NCI-H2196 (cell line): ENCODE results near the gene ADAP1.

ENCODE experiments used
- DNase-seq: peaks from one replicate; lab custom pipeline; 2025; ENCODE audit not compliant: unreplicated experiment; lab: John Stamatoyannopoulos, UW

The ADAP1 gene

GRCh38 chr7:867406-868188, 86.9 kb downstream of the ADAP1 start:
- DNase-seq = peak; percentile 47

- peak; percentile 51 for DNase-seq
These were observed 87.5 kb downstream of the ADAP1 start for GRCh38 chr7:867001-867405.

DNA sequence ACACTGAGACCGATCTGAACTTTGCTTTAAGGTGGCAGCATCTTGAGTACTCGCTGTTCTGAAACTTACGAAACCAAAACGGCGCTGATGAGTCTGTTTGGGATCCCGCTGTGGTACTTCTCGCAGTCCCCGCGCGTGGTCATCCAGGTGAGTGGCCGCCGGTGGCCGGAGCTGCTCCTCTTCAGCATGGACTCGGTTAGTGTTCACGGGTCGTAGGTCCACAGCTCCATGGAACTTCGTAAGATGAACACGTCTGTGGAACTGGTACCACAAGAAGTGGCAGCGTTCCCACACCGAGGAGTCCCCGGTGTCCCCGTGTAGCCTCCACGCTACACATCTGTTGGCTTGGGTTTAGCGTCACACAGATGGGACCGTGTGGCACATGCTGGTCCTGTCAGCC, 88.6 kb downstream of the ADAP1 start:
- DNase-seq = no peak

DNA sequence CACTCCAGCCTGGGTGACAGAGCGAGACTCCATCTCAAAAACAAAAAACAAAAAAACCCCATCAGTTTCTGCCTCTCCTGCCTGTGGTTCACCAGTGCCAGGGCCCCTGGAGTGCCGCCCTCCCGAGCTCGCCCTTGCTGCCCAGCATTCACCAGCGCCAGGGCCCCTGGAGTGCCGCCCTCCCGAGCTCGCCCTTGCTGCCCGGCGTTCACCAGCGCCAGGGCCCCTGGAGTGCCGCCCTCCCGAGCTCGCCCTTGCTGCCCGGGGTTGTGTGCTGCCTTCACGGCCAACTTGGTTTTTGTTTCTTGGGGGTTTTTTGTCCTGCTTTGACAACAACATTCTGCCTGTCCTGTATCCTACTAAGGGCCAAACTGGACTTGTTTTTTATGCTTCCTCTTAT, 91.4 kb downstream of the ADAP1 start:
- DNase-seq = no peak

GRCh38 chr7:862157-862556, 92.3 kb downstream of the ADAP1 start:
- no peak for DNase-seq

- DNase-seq = no peak
These were observed 93.3 kb downstream of the ADAP1 start for GRCh38 chr7:861222-861621.

DNA sequence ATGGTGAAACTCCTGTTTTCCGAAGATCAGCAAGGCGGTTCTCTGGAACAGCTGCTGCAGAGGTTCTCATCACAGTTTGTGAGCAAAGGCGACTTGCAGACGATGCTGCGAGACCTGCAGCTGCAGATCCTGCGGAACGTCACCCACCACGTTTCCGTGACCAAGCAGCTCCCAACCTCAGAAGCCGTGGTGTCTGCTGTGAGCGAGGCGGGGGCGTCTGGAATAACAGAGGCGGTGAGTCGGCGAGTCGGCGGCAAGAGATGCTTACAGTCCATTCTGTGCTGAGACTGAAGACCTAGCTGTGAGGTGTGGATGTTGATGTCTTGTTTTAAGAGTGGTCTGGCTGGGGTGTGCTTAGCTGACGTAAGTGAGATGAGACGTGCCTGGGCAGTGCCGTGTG, 94.3 kb downstream of the ADAP1 start:
- no peak for DNase-seq

- DNase-seq = no peak
These were observed 95.0 kb downstream of the ADAP1 start for GRCh38 chr7:859359-860030.

DNA sequence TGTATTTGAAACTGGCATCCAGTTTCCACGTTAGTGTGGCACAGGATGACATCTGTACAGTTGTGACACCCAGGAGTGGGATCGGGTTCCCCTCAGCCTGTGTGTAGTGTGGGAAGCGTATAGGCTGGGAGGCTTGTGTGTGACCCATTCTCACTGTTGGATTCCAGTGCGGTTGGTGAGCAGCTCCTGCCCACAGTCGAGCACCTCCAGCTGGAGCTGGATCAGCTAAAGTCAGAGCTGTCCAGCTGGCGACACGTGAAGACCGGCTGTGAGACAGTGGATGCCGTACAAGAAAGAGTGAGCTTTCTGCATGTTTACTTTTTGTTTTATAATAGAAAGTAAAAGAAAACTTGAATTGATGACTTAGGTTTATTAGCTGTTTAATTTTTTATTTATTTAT, 96.8 kb downstream of the ADAP1 start:
- DNase-seq = no peak

DNA sequence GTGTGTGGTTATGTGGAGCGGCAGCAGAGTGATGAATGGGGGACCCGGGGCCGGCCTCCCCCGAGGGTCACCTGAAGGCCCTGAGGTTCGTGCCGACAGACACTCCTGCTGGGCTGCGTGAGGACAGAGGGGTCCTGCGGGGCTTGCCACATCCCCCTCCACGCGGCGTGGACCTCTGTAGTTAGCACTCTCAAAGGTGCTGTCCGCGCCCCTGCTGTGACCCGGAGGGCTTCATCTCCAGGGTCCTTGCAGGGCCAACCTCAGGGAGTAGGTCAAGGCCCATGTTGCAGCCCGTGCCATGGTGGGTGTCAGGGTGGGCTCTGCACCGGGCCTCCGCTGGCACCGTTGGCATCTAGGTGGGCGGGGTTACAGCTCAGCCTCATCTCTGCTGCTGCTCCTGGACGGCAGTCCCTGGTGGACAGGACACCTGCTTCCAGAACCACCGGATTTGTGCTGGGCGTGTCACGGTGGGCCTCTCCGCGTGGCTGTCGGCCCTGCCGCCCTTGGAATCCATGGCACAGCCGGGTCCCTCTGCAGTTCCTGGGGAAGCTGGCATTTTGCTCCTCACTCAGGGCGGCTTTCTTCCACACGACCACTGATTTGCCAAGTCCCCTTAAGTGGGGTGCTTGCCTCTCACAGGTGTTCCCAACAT, 97.9 kb downstream of the ADAP1 start:
- no peak for DNase-seq

DNA sequence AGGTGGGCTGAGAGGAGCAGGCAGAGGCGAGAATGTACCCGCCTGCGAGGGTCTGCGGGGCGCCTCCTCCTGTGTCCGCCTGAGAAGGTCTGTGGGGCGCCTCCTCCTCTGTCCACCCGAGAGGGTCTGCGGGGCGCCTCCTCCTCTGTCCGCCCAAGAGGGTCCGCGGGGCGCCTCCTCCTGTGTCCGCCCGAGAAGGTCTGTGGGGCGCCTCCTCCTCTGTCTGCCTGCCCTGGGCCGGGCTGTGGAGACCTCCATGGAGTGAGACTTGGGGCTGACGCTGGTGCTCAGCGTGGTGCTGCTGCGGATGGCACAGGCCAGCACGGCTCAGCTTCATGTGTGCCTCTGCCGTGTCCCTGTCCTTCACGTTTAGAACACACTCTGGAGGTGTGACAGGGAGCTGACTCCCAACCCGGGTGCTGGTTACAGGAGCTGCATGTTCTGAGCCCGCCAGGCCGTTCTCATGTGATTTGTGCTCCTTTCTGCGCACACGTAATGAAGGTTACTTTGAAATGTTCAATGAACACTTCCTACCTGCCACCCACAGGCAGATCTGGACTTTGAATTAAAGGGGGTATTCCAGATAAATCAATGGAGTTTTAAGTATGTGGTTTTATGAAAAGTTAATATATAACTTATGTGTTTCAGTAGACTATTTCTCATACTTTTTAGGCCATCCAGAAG, 98.7 kb downstream of the ADAP1 start:
- DNase-seq = no peak

DNA sequence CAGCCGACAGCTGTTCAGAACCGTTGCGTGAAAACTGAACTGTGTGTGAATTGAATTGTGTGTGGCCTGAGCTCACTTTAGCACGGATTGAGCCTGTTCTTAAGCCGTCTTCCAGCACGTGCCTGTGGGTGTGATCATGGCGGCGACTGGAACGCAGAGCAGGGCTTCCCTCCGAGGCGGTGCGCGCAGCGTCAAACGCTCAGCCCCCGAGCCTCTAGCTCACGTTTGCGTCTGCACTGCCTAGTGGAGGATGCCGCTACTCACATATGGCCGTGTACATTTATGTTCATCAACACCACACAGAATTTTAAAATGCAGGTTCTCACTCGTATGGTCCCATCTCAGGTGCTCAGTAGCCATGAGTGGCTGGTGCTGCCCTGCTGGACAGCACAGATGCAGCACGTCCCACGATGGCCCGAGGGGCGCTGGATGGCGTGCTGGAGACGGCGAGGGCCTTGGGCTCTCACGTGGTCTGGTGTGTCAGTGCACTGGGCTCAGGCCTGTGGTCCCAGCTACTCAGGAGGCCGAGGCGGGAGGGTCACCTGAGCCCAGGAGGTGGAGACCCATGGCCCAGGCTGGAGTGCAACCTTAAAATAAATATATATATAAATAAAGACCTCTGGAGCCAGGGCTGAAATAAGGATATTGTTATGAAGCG, 100.2 kb downstream of the ADAP1 start:
- no peak for DNase-seq

DNA sequence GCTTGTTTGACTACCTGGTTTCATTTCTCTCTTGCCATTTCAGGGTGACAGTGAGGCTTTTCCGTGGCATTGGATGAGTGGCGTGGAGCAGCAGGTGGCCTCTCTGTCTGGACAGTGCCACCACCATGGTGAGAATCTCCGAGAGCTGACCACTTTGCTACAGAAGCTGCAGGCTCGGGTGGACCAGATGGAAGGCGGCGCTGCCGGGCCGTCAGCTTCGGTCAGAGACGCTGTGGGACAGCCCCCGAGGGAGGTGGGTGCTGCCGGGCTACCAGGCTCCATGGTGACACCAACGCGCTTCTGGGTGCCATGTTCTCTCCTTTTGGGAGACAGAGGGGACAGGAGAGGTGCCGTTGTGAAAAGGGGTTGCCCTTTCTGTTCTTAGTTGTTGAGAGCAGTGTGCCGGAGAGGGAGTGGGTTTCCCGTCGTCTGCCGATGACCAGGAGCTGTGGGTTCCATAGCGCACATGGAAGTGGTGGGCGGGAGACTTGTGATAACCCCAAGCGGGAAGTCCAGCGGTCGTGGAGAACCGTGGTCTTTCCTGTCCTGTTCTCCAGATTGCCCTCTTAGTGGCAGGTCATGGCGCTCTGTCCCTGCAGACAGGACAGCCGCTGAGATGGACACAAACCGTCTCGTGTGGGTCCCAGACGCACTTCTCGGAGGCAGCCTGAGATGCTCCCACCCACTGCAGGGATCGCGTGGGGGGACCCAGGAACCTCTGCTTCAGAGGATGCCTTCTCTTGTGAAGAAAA, 100.9 kb downstream of the ADAP1 start:
- DNase-seq = no peak

GRCh38 chr7:851204-851603, 103.3 kb downstream of the ADAP1 start:
- no peak for DNase-seq

DNA sequence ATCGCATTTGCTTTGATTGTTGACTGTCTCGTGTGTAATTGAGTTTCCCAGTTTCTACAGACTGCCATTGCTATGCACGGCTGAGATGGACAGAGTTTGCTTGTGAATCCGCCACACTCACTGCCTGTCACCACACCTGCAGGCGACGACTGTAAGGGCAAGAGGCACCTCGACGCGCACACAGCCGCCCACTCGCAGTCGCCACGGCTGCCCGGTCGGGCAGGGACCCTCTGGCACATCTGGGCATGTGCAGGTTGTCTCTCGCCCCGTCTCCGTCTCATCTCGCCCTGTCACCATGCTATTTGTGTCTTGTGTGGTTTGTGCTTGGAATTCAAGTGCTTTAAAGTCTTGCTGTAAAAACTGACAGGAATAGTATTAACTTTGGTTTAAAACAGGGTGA, 104.7 kb downstream of the ADAP1 start:
- no peak for DNase-seq

DNA sequence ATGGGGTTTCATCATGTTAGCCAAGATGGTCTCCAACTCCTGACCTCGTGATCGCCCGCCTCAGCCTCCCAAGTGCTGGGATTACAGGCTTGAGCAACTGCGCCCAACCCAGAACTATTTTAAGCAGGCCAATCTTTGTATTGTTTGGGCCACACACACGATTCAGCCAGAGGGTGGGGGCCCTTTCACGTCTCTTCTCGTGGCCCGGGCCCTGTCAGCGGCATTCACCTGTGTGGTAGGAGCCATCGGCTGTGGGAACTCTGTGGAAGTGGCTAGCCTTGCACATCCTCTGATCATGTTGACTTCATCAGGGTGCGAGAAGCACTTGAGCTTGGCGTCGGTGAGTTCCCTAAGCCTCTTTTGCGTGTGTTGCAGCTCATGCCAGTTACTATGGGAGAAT, 105.3 kb downstream of the ADAP1 start:
- DNase-seq = no peak
